ENCODE results near the gene SLC25A23. TPM values are rescaled to one million over a fixed set of nuclear protein-coding genes. Genes with fewer than 3 reads are reported as not detected.

SLC25A23 gene
- total RNA-seq, 1 donor from 2014 or later = 30.2 TPM

DNA sequence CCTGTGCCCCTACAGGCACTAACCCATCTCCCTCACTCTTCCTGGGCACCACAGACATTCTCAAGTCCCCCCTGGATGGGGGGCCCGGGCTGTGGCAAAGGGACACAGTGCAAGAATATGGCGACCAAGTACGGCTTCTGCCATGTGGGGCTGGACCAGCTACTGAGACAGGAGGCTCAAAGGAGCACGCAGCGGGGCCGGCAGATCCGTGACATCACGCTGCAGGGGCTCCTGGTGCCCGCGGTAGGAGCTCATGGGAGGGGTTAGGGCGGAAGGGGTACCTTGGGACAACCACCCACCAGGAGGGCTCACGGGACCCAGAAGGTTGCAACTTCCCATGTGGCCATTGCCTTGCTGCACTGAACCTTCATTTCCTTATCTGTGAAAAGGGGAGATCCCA is 63.3 kb downstream of the SLC25A23 start:
- no peak for DNase-seq
- H3K9me3 Mint-ChIP-seq (ENCODE audit: unreplicated experiment) = peaks cover 6% of the 10 kb centered on the region
- no peaks in the 10 kb centered on the region for H3K27me3 Mint-ChIP-seq (ENCODE audit: unreplicated experiment)
- no peak for TF ChIP-seq CTCF (IDR thresholded peaks at IDR 0.05; ENCODE audit: partially characterized antibody, unreplicated experiment)
- no peak overlapping the region for H3K27ac Mint-ChIP-seq (ENCODE audit: unreplicated experiment)
- peaks cover 9% of the 10 kb centered on the region for H3K4me1 Mint-ChIP-seq (ENCODE audit: low read depth, unreplicated experiment)
- no peaks in the 10 kb centered on the region for H3K36me3 Mint-ChIP-seq (ENCODE audit: unreplicated experiment)
- H3K4me3 Mint-ChIP-seq (ENCODE audit: unreplicated experiment) = no peak overlapping the region

- no peak overlapping the region for H3K4me3 Mint-ChIP-seq (ENCODE audit: unreplicated experiment)
Measured at GRCh38 chr19:6394831-6395230, 64.8 kb downstream of the SLC25A23 start.

GRCh38 chr19:6393983-6394412 is 65.6 kb downstream of the SLC25A23 start:
- H3K4me1 Mint-ChIP-seq (ENCODE audit: low read depth, unreplicated experiment) = peaks cover 9% of the 10 kb centered on the region
- DNase-seq = no peak
- no peak for TF ChIP-seq CTCF (IDR thresholded peaks at IDR 0.05; ENCODE audit: partially characterized antibody, unreplicated experiment)
- H3K27ac Mint-ChIP-seq (ENCODE audit: unreplicated experiment) = peak overlapping the region; percentile 87
- H3K4me3 Mint-ChIP-seq (ENCODE audit: unreplicated experiment) = peak overlapping the region; percentile 90
- H3K9me3 Mint-ChIP-seq (ENCODE audit: unreplicated experiment) = peaks cover 6% of the 10 kb centered on the region
- H3K27me3 Mint-ChIP-seq (ENCODE audit: unreplicated experiment) = no peaks in the 10 kb centered on the region
- no peaks in the 10 kb centered on the region for H3K36me3 Mint-ChIP-seq (ENCODE audit: unreplicated experiment)

More at GRCh38 chr19:6394831-6395230, 64.8 kb downstream of the SLC25A23 start:
- Mint-ChIP-seq H3K27ac (ENCODE audit: unreplicated experiment) (no peak overlapping the region), H3K9me3 (ENCODE audit: unreplicated experiment) (peaks cover 6% of the 10 kb centered on the region), H3K27me3 (ENCODE audit: unreplicated experiment) (no peaks in the 10 kb centered on the region), H3K4me1 (ENCODE audit: low read depth, unreplicated experiment) (peaks cover 9% of the 10 kb centered on the region), H3K36me3 (ENCODE audit: unreplicated experiment) (no peaks in the 10 kb centered on the region)
- no peak for TF ChIP-seq CTCF (IDR thresholded peaks at IDR 0.05; ENCODE audit: partially characterized antibody, unreplicated experiment)
- DNase-seq = no peak

GRCh38 chr19:6393074-6393982 is 66.3 kb downstream of the SLC25A23 start, which contains the start of gene GTF2F1:
TSS of gene GTF2F1 (minus strand) at chr19:6393164. CDS start at chr19:6392995, 169 bp downstream.
- Mint-ChIP-seq H3K36me3 (ENCODE audit: unreplicated experiment) (no peaks in the 10 kb centered on the region), H3K9me3 (ENCODE audit: unreplicated experiment) (peaks cover 6% of the 10 kb centered on the region), H3K27ac (ENCODE audit: unreplicated experiment) (peak within 1 kb of the TSS; percentile 87), H3K27me3 (ENCODE audit: unreplicated experiment) (no peaks in the 10 kb centered on the region), H3K4me3 (ENCODE audit: unreplicated experiment) (peak within 1 kb of the TSS; percentile 90), H3K4me1 (ENCODE audit: low read depth, unreplicated experiment) (peaks cover 9% of the 10 kb centered on the region)
- peak; percentile 97 for DNase-seq
- no peak for TF ChIP-seq CTCF (IDR thresholded peaks at IDR 0.05; ENCODE audit: partially characterized antibody, unreplicated experiment)
